Smooth muscle cell (in vitro differentiated cells): ENCODE data around the gene NAPB. TPM values are rescaled to one million over a fixed set of nuclear protein-coding genes. Genes with fewer than 3 reads are reported as not detected.

Experiments used
- DNase-seq: peaks from one replicate; lab custom pipeline; 2025; ENCODE audit not compliant: unreplicated experiment; lab: John Stamatoyannopoulos, UW
- H2AFZ ChIP-seq: fragments of 200-600 bp; sonication (generic); 2 replicates; pipeline ENCODE4 v1.6.0; 2016; ENCODE audit warnings: antibody characterized with exemption, low read depth, mild to moderate bottlenecking
- H3F3A ChIP-seq: fragments of 200-600 bp; sonication (generic); 2 replicates; pipeline ENCODE4 v1.6.0; 2017; ENCODE audit warnings: antibody characterized with exemption, low read depth
- H3K27ac ChIP-seq: fragments of 200-600 bp; sonication (generic); 2 replicates; pipeline ENCODE4 v1.5.1; 2016; ENCODE audit warnings: low read depth, mild to moderate bottlenecking
- H3K27me3 ChIP-seq: fragments of 200-600 bp; sonication (generic); 2 replicates; pipeline ENCODE4 v1.6.1; 2016; ENCODE audit warnings: low read depth, mild to moderate bottlenecking
- H3K36me3 ChIP-seq: fragments of 200-600 bp; sonication (generic); 2 replicates; pipeline ENCODE4 v1.5.1; 2016; ENCODE audit warnings: low read depth
- H3K4me1 ChIP-seq: fragments of 200-600 bp; sonication (generic); 2 replicates; pipeline ENCODE4 v1.5.1; 2016; ENCODE audit warnings: low read depth
- H3K4me2 ChIP-seq: fragments of 200-600 bp; sonication (generic); 2 replicates; pipeline ENCODE4 v1.6.0; 2016; ENCODE audit warnings: mild to moderate bottlenecking
- H3K4me3 ChIP-seq: fragments of 200-600 bp; sonication (generic); 2 replicates; pipeline ENCODE4 v1.5.1; 2016; ENCODE audit warnings: mild to moderate bottlenecking
- H3K79me2 ChIP-seq: fragments of 200-600 bp; sonication (generic); 2 replicates; pipeline ENCODE4 v1.6.0; 2016; ENCODE audit warnings: low read depth, mild to moderate bottlenecking
- H3K9ac ChIP-seq: fragments of 200-600 bp; sonication (generic); 2 replicates; pipeline ENCODE4 v1.6.0; 2016; ENCODE audit warnings: low read depth
- H3K9me3 ChIP-seq: fragments of 200-600 bp; sonication (generic); replicated peaks from 2 replicates; pipeline ENCODE4 v1.5.1; 2016; ENCODE audit warnings: low read depth
- H4K20me1 ChIP-seq: fragments of 200-600 bp; sonication (generic); 2 replicates; pipeline ENCODE4 v1.6.0; 2016; ENCODE audit warnings: low read depth
- CTCF ChIP-seq: fragments of 200-600 bp; sonication (generic); IDR thresholded peaks from 2 replicates; pipeline ENCODE4 v1.5.1; 2017; ENCODE audit warnings: borderline replicate concordance, mild to moderate bottlenecking, antibody characterized with exemption; ENCODE audit not compliant: insufficient read depth, poor library complexity, severe bottlenecking
- WGBS: methylation state at CpG from one replicate; pipeline ENCODE4 v1.1.7; 2016; ENCODE audit warnings: low lambda C conversion rate; 5-methylcytosine and 5-hydroxymethylcytosine counted together
- polyA plus RNA-seq: library from polyadenylated mRNA; unstranded; fragments of >200 nt; fragmentation: Nextera tagmentation; extraction: Ambion mirVana; gene quantifications from 2 replicates; pipeline ENCODE4 v1.2.1, GENCODE V29; 2016
- total RNA-seq: library from RNA; depleted of rRNA; stranded (reverse); fragments of >200 nt; gene quantifications from 2 replicates; pipeline ENCODE4 v1.2.3, GENCODE V29; 2014

NAPB gene
- total and polyA plus RNA-seq, 2 experiments from 2014 or later = 0.65 to 11.4 TPM

- peak overlapping the region; percentile 96 for H3K4me2 ChIP-seq
- no peaks in the 10 kb centered on the region for H3K9me3 ChIP-seq
- peaks cover 18% of the 10 kb centered on the region for H3F3A ChIP-seq
- 91% methylated on average over 1 of the region's 1 CpG for WGBS
- H3K79me2 ChIP-seq = peaks cover 34% of the 10 kb centered on the region
- no peak overlapping the region for H2AFZ ChIP-seq
- peak overlapping the region; percentile 80 for H3K4me3 ChIP-seq
- peaks cover 26% of the 10 kb centered on the region for H4K20me1 ChIP-seq
- DNase-seq = no peak
- peak overlapping the region; percentile 97 for H3K27ac ChIP-seq
- H3K4me1 ChIP-seq = peaks cover 14% of the 10 kb centered on the region
- no peak for TF ChIP-seq CTCF
- no peaks in the 10 kb centered on the region for H3K27me3 ChIP-seq
- H3K9ac ChIP-seq = peak overlapping the region; percentile 92
- no peaks in the 10 kb centered on the region for H3K36me3 ChIP-seq
Measured at GRCh38 chr20:23360531-23360930, 60.8 kb downstream of the NAPB start.

- no peaks in the 10 kb centered on the region for H3K9me3 ChIP-seq
- H4K20me1 ChIP-seq = peaks cover 15% of the 10 kb centered on the region
- peak overlapping the region; percentile 70 for H3K4me3 ChIP-seq
- no peak for DNase-seq
- peaks cover 18% of the 10 kb centered on the region for H3F3A ChIP-seq
- peaks cover 14% of the 10 kb centered on the region for H3K4me1 ChIP-seq
- H3K36me3 ChIP-seq = no peaks in the 10 kb centered on the region
- TF ChIP-seq CTCF = no peak
- H3K27me3 ChIP-seq = no peaks in the 10 kb centered on the region
- 88% methylated on average over 7 of the region's 7 CpGs for WGBS
- no peak overlapping the region for H2AFZ ChIP-seq
- peak overlapping the region; percentile 85 for H3K4me2 ChIP-seq
- no peak overlapping the region for H3K9ac ChIP-seq
- peak overlapping the region; percentile 45 for H3K27ac ChIP-seq
- peaks cover 19% of the 10 kb centered on the region for H3K79me2 ChIP-seq
Measured at GRCh38 chr20:23358923-23359593, 62.2 kb downstream of the NAPB start.

GRCh38 chr20:23358563-23358906 is 62.8 kb downstream of the NAPB start:
- no peak for DNase-seq
- Histone ChIP-seq H3K4me3 (peak overlapping the region; percentile 70), H3K4me1 (peaks cover 14% of the 10 kb centered on the region), H4K20me1 (peaks cover 10% of the 10 kb centered on the region), H3K9ac (no peak overlapping the region), H3K27me3 (no peaks in the 10 kb centered on the region), H3K4me2 (peak overlapping the region; percentile 85), H3F3A (peaks cover 18% of the 10 kb centered on the region), H3K36me3 (no peaks in the 10 kb centered on the region), H3K27ac (peak overlapping the region; percentile 45), H2AFZ (peak overlapping the region; percentile 67), H3K9me3 (no peaks in the 10 kb centered on the region), H3K79me2 (peaks cover 14% of the 10 kb centered on the region)
- WGBS = 69% methylated on average over 6 of the region's 6 CpGs
- no peak for TF ChIP-seq CTCF
